ENCODE measurements around the gene LAMA5.

Gene LAMA5

GRCh38 chr20:62325172-62325905, 41.8 kb downstream of the LAMA5 start:
- no peak for DNase-seq

GRCh38 chr20:62323980-62324906, 42.9 kb downstream of the LAMA5 start:
- DNase-seq, result no peak
- intact Hi-C loops (cut with DNase I), result no loop called here

More at GRCh38 chr20:62325172-62325905, 41.8 kb downstream of the LAMA5 start:
- intact Hi-C loops (cut with DNase I), result no loop called here

- intact Hi-C loops (cut with DNase I), result no loop called here
- DNase-seq, result no peak
Measured at GRCh38 chr20:62323146-62323979, 43.7 kb downstream of the LAMA5 start.

- DNase-seq, result no peak
- intact Hi-C loops (cut with DNase I), result no loop called here
Measured at GRCh38 chr20:62322492-62323041, 44.5 kb downstream of the LAMA5 start.

DNA sequence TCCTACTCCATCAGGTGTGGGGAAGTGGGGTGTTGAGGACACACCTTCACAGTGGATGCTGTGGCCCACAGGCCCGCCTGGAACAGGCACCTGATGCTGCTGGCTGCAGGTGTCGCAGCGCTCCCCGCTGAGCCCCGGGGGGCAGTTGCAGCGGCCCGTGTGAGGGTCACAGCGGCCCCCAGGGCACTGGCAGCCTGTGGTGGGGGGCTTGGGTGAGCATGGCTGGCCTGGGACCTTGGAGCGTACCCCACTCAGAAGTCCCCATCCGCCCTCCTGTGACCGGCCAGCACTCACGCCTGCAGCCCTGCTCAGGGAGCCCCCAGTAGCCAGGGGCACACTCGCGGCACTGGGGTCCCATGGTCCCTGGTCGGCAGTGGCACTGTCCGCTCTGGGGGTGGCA, 45.1 kb downstream of the LAMA5 start:
- intact Hi-C loops (cut with DNase I), result no loop called here
- DNase-seq, result no peak

DNA sequence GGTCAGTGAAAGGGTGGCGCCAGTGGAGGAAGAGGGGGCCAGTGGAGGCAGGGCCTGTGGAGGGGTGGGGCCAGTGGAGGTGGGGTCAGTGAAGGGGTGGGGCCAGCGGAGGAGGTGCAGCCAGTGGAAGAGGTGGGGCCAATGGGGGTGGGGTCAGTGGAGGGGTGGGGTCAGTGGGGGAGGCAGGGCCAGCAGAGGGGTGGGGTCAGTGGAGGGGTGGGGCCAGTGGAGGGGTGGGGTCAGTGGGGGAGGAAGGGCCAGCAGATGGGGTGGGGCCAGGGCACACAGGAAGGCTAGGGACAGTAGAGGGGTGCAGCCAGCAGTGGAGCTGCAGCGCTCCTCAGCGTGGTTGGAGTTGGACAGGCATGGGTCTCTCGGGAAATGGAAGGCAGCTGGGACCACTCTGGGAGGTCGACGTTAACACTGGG, 45.6 kb downstream of the LAMA5 start:
- no peak for DNase-seq
- intact Hi-C loops (cut with DNase I), result no loop called here

GRCh38 chr20:62320581-62321354, 46.3 kb downstream of the LAMA5 start:
- intact Hi-C loops (cut with DNase I), result no loop called here
- no peak for DNase-seq

DNA sequence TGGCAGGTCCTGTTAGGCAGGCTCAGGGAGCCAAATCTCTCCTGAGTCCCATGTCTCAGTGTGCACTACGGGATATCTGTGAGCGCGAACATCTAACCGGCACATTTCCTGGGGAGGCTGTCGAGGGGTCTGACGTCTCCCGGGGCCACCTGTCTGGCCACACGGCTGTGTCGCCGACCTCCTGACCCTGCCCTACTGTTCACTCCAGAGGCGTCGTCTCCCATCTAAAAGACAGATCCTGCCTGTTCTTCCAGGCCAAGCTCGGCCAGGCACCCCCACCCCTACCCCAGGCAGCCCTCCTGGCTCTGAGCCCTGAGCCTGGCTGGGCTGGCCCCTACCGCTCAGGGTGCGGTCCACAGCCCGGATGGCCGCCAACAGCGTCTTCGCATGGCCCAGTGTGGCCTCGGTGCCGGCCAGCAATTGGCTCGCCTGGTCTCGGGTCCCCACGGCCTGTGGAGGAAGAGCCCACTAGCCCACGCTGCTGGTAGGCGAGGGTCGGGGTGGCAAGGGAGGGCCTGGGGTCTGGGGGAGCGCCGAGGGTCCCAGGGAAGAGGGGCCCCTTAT, 47.7 kb downstream of the LAMA5 start:
- intact Hi-C loops (cut with DNase I), result no loop called here
- DNase-seq, result no peak

DNA sequence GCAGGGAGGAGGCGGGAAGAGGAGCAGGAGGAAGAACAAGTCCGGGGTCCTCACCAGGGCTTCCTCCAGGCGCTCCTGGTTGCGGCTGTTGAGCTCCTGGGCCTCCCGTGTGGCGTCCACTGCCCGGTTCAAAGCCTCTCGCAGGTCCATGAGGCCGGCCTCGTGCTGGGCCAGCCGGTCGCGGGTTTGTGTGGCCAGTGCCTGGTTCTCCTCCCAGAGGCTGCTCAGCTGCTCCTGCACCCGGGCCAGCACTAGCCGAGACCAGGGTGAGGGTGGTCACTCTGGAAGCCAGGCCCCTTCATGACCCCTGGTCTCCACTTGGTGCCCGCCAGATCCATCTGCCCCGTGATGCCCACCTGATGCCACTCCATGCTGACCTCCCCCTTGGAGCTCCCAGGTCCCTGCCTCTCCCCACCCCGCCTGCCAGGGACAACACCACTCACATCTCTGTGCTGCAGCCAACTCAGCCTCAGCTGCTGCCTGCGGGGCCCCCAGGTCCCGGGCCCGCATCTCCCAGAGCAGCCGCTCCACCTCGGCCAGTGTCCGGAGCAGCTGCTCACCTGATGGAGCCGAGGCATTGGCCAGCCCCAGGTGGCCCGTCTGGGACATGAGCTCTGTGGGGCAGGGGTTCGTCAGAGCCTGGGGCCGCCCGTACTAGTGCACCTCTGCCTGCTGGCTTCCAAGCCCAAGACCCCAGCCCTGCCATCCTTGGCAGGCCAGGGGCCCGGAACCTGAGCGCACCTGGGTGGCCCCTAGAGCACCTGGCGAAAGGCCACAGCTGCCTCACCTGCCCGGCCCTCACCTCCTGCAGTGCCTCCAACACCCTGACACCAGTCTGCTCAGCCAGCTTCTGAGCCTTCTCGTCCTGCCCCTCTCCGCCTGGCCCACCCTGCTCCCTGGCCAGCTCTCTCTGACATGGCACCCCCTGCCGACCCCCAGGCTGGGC, 48.4 kb downstream of the LAMA5 start:
- intact Hi-C loops (cut with DNase I), result no loop called here
- DNase-seq, result no peak

DNA sequence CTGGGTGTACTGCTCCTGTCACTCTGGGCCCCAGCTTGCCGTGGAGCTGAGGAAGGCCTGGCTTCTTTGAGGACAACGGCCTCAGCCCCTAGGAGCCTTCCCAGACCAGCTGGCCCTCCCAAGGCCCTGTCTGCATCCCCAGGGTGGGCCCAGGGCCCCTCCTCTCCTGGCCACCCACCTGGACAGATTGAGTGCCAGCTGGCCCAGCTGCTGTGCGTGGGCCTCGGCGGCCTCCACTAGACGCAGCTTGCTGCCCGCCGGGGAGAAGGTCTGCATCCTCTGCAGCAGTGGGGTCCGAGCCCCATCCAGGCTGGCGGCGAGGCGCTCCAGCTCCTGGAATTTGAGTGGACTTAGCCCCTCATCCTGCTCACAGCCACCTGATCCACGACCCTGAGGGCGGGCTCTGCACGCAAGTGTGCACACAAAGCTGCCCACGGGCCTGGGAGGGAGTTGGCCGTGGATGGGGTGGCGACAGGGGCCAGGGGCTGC, 49.9 kb downstream of the LAMA5 start:
- intact Hi-C loops (cut with DNase I), result no loop called here

DNA sequence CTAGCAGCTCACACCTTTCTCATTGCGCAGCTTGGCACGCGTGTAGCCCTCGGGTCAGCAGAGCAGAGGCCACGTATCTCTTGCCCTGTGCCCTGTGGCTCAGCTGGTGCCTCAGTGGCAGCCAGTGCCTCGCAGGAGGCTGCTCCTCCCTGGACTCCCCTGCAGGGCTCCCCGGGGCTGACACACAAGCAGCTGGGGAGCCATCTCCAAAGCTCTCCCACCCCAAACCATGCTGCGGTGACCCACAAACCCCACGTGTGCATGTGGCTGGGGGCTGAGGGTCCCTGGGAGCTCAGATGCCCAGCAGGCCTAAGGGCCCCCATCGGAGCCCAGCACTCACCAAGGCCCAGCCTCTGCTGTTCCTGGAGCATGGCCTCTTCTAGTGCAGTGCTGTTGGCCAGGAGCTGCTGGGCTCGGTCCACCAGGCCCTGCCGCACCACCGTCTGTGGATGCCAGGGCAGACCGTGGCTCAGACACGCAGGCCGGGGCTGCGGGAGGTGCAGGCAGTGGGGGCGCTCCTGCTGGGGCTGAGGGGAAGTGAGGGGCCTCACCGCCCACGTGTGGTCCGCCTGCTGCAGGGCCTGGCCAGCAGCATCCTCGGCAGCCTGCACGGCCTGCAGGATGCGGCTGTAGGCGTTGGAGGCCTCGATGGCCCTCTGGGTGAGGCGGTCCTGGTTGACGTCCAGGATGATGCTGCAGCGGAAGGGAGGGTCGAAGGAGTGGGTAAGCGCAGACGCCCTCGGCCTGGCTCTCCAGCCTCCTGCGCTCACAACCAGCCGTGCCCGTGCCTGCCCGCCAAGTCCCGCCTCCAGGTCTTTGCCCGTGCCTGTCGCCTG, 50.6 kb downstream of the LAMA5 start:
- intact Hi-C loops (cut with DNase I), result no loop called here
- DNase-seq, result no peak

More for the DNA sequence above, 49.9 kb downstream of the LAMA5 start:
- no peak for DNase-seq

DNA sequence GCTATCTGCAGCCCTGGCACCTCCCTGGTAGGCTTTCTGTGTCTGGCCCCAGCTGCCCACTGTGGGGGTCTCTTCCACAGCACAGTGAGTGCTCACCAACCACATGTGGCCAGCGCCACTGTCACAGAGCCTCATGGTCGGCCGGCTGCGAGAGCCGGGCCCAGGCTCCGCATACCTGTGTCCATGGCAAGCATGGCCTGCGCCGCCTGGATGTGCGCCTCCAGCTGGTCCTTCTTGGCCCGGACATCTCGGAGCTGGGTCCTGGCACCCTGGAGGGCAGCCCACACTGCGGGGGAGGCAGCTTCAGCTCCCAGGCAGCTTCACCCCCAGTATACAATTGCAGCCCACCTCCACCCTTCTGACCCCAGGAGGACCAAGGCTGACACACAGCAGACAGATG, 51.3 kb downstream of the LAMA5 start:
- intact Hi-C loops (cut with DNase I), result no loop called here
- DNase-seq, result no peak

DNA sequence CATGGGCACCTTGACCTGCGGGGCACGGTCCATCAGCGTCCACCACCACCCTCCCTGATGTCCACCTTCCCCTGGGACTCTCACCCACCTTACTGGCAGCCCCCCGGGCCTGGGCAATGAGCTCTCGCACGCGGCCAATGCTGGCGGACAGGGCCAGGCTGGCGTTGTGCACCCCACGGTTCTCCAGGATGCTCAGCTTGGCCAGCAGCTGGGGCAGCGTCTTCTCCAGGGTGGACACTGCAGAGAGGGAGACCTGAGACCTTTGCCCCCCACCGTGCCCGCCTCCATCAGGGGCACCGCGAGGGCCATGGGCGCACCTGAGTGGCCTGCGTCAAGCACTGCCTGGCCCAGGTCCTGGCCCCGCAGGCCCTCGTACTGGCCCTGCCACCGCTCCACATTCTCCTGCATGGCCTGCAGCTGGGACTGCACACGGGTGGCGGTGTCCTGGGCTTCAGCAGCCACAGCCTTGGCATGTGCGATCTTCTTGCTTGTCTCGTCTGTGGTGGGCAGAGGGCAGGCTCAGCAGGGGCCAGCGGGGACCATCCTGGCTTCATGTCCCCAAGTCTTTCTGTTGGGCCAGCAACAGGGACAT, 52.3 kb downstream of the LAMA5 start:
- intact Hi-C loops (cut with DNase I), result no loop called here
- no peak for DNase-seq

DNA sequence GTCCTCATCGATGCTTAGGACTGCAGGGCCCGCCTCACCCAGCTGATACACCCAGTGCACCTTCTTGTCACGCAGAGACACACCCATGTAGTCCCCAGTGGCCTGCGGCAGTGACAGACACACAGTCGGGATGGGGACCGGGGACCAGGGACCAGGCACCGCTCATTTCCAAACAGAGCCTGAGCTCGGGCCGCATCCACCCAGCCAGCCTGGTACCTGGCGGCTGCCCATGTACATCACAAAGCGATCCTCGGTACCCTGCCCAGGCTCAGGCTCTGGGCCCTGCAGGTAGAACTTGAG, 52.8 kb downstream of the LAMA5 start:
- no peak for DNase-seq
- intact Hi-C loops (cut with DNase I), result no loop called here

- no peak for DNase-seq
- intact Hi-C loops (cut with DNase I), result no loop called here
Measured at GRCh38 chr20:62313460-62314338, 53.4 kb downstream of the LAMA5 start.

Measured in head of caudate nucleus (tissue), 42 donors.